Vagina (tissue), 2 donors: ENCODE results near the gene SLC25A34.

Source experiments
- CTCF ChIP-seq, 3 experiments: fragments of 450-650 bp in 2 of 3; fragments of 200-600 bp in 1 of 3; sonication (generic) in 1 of 3; IDR thresholded peaks; one replicate each; pipeline ENCODE4 v1.5.1; 2017 to 2019; ENCODE audit warnings: antibody characterized with exemption in 3 of 3, mild to moderate bottlenecking in 2 of 3, moderate library complexity in 2 of 3
- POLR2A ChIP-seq, 2 donors: fragments of 450-650 bp; IDR thresholded peaks; one replicate each; pipeline ENCODE4 v1.6.1; 2017; ENCODE audit warnings: antibody characterized with exemption in 2 of 2, mild to moderate bottlenecking in 2 of 2, moderate library complexity in 2 of 2
- POLR2AphosphoS5 ChIP-seq, 2 donors: sonication (generic); formaldehyde crosslinking; IDR thresholded peaks; one replicate each; pipeline ENCODE4 v1.9.0; 2017; ENCODE audit warnings: antibody characterized with exemption in 2 of 2, mild to moderate bottlenecking in 2 of 2, low read depth in 1 of 2; ENCODE audit not compliant: insufficient read depth in 1 of 2

DNA sequence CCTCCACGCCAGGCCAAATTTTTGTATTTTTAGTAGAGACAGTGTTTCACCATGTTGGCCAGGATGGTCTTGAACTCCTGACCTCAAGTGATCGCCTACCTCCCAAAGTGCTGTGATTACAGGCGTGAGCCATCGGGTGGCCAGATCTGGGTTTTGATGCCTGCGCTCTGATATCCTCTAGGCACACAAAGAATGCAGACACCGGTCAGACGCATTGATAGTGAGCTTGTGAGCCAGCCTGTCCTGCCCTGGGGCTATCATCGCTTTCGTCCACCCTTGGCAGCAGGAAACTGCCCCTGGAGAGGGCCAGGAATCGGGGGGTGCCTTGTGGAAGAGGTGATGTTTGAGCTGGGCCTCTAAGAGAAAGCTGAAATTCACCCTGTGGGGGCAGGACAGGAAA lies 26.5 kb downstream of the SLC25A34 start:
- no peak for TF ChIP-seq CTCF (IDR thresholded peaks at IDR 0.05)
- no peak for TF ChIP-seq POLR2A (IDR thresholded peaks at IDR 0.05)
- no peak for TF ChIP-seq POLR2AphosphoS5 (IDR thresholded peaks at IDR 0.05; ENCODE audit: insufficient read depth in 1 of 2, low read depth in 1 of 2)
